HG02970 (cell line): ENCODE data around the gene GPAM.
"Not testable (repeated sequence)": the region's sequence is repeated elsewhere in the genome, so short reads cannot be mapped to it uniquely, and the experiment has no call there.

ENCODE experiments used
- ATAC-seq: cut with Tn5 transposase; IDR thresholded peaks from one replicate; pipeline ENCODE4 v1.9.1; 2021; ENCODE audit warnings: mild to moderate bottlenecking, moderate library complexity, moderate number of reproducible peaks; ENCODE audit not compliant: unreplicated experiment, low FRiP score

GPAM gene

GRCh38 chr10:112183329-112184051, at the start of gene GPAM:
TSS of gene GPAM (minus strand) at chr10:112183765. CDS start at chr10:112181784, 1,981 bp downstream.
- ATAC-seq, result peak; percentile 95

GRCh38 chr10:112232670-112233069, 49.1 kb upstream of the GPAM start:
- ATAC-seq, result no peak

GRCh38 chr10:112231602-112232400, 48.2 kb upstream of the GPAM start:
- ATAC-seq, result no peak

GRCh38 chr10:112230325-112230988, 46.9 kb upstream of the GPAM start:
- no peak for ATAC-seq

GRCh38 chr10:112229901-112230300, 46.3 kb upstream of the GPAM start:
- no peak for ATAC-seq

- no peak for ATAC-seq
These were observed 45.5 kb upstream of the GPAM start for GRCh38 chr10:112229096-112229495.

GRCh38 chr10:112228366-112229088, 45.0 kb upstream of the GPAM start:
- not testable (repeated sequence) for ATAC-seq

- no peak for ATAC-seq
These were observed 43.9 kb upstream of the GPAM start for GRCh38 chr10:112227331-112227987.

- ATAC-seq, result no peak
These were observed 43.1 kb upstream of the GPAM start for GRCh38 chr10:112226439-112227248.

- ATAC-seq, result no peak
These were observed 42.3 kb upstream of the GPAM start for GRCh38 chr10:112225771-112226438.

GRCh38 chr10:112224933-112225529, 41.5 kb upstream of the GPAM start:
- ATAC-seq, result no peak

- ATAC-seq, result no peak
These were observed 40.2 kb upstream of the GPAM start for GRCh38 chr10:112223725-112224124.

GRCh38 chr10:112222799-112223198, 39.2 kb upstream of the GPAM start:
- ATAC-seq, result no peak

GRCh38 chr10:112221545-112221944, 38.0 kb upstream of the GPAM start:
- no peak for ATAC-seq

- no peak for ATAC-seq
These were observed 35.4 kb upstream of the GPAM start for GRCh38 chr10:112218960-112219359.

GRCh38 chr10:112218036-112218390, 34.4 kb upstream of the GPAM start:
- no peak for ATAC-seq

- no peak for ATAC-seq
These were observed 33.9 kb upstream of the GPAM start for GRCh38 chr10:112217386-112218035.

- no peak for ATAC-seq
These were observed 33.4 kb upstream of the GPAM start for GRCh38 chr10:112216966-112217365.
